ENCODE data around the gene MARS1. TPM values are rescaled to one million over a fixed set of nuclear protein-coding genes. Genes with fewer than 3 reads are reported as not detected.
"Not testable (repeated sequence)": the region's sequence is repeated elsewhere in the genome, so short reads cannot be mapped to it uniquely, and the experiment has no call there.

MARS1 gene
- total RNA-seq, 1 donor = 81.3 TPM

DNA sequence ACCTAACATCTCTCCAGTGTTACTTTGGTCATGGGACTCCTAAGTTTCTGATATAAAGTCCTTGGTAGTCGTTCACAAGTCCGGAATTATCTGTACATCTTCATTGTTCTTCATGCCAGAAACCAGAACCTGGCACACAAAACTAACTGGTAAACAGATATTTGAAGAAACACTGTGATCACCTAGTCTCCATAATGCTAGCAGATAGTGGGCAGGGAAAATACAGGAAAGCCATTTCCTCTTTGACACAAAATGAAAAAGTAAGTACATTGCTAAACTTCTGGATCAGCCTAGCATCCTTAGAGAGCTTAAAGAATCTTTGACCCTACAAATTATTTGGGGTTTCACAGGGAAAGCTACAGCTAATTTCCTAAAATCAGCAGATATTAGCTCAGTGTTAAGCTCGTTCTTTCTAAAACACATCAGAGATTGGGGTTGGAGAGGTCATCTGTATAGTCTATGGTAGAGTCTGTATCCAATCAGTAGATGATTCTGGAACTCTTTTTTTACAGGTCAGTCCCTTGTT lies 27.6 kb downstream of the MARS1 start:
- DNase-seq (ENCODE audit: low read depth in 2 of 3, low spot score in 2 of 3) = no peak

DNA sequence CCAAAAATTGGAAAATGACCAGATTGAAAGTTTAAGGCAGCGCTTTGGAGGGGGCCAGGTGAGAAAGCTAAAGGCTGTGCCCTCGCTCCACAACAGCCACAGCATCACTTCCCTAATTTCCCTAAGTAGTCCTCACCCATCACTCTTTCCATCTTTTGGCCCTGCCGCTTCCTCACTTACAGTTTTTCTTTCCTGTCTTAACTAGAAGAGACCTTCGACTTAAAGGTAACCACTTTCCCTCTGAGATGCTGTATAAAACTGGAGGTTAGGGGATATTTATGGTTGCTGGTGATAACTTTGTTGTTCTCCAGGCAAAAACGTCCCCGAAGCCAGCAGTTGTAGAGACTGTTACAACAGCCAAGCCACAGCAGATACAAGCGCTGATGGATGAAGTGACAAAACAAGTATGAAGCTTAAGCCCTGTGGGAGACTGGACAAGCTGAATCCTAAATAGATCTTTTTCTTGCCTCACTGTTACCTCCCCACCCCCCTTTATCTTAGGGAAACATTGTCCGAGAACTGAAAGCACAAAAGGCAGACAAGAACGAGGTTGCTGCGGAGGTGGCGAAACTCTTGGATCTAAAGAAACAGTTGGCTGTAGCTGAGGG lies 28.2 kb downstream of the MARS1 start:
- DNase-seq (ENCODE audit: low read depth in 2 of 3, low spot score in 2 of 3) = no peak

DNA sequence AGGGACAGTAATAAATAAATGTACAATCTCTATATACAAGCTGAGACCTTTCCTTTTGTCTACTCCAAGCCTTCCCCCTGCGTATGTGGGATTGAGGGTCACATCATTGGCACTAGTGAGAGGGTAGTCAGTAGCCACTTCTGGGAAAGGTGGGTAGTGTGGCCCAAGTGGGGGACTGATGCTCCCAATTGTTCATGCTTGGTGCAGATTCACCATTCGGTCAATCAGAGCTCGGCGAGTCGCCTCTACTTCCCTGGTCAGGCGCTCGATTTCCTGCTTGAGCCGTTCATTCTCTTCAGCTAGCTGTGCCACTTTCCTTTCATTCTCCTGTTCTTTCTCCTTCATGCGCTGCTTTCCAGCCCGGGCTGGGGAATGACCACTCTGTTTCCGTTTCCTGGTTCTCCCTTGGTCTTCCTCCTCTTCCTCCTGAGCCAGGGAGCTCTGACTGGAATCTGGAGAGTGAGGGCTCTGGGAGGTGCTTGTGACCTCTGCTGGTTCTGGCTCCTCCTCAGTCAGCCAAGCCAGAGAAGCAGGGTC lies 28.8 kb downstream of the MARS1 start:
- no peak for DNase-seq (ENCODE audit: low read depth in 2 of 3, low spot score in 2 of 3)

DNA sequence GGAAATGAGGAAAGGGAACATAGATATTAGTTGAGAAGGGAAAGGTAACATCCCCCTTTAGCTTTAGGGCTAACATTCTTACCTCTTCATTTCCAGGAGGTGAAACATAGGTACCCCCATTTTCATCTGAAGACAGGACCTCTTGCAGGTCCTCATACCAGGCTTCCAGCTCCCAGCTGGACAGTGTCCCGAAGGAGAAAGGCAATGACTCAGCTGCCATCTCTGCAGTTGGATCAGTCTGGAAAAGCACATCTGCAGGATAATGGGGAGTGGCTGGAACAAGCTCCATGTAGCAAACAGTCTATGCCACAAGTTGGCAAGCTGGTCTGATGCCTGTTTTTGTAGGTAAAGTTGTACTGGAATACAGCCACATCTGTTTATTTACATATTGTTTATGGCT lies 29.3 kb downstream of the MARS1 start:
- no peak for DNase-seq (ENCODE audit: low read depth in 2 of 3, low spot score in 2 of 3)

DNA sequence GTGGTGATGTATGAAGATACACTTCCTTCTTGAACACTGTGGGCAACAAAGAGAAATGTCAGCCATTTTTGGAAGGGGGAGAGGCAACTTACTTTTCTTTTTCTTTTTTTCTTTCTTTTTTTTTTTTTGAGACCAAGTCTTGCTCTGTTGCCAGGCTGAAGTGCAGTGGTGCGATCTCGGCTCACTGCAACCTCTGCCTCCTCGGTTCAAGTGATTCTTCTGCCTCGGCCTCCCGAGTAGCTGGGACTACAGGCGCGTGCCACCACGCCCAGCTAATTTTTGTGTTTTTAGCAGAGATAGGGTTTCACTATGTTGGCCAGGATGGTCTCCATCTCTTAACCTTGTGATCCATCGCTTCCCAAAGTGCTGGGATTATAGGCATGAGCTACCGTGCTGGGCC lies 29.9 kb downstream of the MARS1 start:
- not testable (repeated sequence) for DNase-seq (ENCODE audit: low read depth in 2 of 3, low spot score in 2 of 3)

DNA sequence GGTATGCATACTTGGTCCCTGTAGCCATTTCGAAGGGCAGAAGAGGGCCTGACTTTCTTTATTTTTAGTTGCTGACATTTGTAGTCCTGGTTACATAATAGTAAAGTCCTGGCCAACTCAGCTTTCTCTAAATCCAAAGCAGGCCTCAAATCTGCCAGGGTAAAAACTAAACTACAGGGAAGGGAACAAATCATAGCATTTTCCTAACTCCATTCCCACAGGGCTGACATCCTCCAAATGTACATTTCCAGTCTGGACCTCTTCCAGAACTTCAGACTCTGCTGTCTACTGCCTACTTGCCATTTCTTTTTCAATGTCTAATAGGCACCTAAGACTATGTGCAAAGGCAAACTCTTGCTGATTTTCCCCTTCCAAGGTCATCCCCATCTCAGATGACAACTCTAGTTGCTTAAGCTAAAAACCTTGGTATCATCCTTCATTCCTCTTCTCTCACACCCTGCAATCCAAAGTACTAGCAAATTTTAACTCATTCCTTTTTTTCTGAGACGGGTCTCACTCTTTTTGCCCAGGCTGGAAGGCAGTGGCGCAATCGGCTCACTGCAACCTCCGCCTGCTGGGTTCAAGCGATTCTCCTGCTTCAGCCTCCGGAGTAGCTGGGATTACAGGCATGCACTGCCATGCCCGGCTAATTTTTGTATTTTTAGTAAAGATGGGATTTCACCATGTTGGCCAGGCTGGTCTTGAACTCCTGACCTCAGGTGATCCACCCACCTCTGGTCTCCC lies 30.5 kb downstream of the MARS1 start:
- no peak for DNase-seq (ENCODE audit: low read depth in 2 of 3, low spot score in 2 of 3)

DNA sequence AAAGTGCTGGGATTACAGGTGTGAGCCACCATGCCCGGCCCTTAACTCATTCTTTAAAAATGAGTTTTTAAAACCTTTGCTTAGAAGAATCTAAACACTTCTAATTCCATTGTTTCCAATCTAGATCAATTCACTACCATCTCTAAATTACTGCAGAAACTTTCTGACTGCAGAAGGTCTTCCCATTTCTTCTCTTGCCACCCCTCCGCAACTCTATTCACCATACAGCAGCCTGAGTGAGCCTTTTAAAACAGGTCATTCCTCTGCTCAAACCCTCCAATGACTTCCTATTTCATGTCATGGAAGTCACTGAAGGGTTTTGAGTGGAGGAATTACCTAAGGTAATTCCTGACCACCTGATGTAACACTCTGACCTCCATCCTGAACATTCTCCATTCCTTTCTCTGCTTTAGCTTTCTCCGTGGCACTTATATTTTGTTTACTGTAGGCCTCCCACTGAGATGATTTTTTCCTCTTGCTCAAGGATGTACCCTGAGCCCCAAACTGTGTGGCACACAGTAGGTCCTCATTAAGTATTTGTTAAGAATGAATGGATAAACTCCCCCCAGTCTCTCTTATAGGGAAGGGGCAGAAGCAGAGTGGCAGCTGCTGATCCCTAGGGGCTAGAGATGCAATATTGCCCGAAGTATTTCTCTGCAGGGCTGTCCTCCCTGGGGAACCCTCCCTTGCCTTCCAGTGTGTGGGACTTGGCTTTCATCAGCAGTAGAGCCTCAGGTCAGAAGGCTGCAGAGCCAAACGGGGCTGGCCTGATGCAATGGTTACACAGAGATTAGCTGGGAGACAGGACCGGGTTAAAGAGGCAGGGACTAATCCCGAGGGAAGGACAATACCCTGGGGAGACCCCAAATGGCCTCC lies 31.3 kb downstream of the MARS1 start:
- DNase-seq (ENCODE audit: low read depth in 2 of 3, low spot score in 2 of 3) = no peak

DNA sequence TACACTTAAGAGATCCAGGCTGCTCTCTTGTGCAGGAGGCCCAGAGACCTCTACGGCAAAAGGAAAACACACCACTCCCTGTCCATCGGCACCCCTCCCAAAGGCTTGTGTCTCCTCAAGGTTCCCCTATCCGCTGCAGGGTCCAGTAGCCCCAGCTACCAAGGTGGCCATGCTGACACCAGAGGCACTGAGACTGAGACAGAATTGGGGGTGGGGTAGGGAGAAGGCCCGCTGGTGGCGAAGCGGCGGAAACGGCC lies 31.9 kb downstream of the MARS1 start:
- DNase-seq (ENCODE audit: low read depth in 2 of 3, low spot score in 2 of 3) = peak in 1 of 3 donors; percentile 27

DNA sequence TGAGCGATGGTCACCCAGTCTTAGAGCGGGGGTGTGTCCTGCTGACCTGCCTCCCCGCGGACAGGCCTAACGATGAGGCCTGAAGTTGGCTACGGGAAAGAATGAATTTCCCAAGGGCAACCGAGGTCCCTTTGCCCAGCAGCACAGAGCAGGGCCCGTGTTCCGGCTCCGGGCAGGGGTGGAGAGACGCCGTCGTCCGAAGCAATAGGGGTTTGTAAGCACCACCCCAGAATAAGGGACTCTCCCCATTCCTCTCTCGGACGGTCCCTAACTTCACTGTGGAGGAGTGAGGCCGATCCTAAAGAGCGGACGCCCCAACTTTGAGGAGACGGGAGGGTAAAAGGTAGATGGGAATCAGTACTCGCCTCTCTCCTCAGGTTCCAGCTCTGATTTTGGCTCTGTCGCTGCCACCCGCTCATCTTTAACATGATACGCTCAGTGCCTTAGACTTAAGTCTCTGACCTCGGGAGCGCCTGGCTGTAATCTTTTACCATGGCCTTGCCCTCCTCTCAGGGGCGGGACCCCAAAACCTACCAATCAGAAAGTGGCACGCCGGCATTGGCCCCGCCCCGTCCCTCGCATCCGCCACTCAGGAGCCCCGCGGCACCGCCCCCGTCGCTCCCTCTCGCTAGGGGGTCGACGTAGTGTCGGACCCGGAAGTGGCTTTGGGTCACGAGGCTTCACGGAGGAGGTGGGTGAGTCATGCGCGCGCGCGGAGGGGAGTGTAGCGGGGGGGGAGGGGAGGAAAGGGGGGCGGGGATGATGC lies 32.4 kb downstream of the MARS1 start, which contains the start of gene DDIT3:
Gene DDIT3 (minus strand): TSS at position 462 of the 766 bp plus-strand sequence. CDS start 3,108 bp downstream, outside the sequence.
- peak; percentile 96 to 100 (median 99) for DNase-seq (ENCODE audit: low read depth in 2 of 3, low spot score in 2 of 3)

DNA sequence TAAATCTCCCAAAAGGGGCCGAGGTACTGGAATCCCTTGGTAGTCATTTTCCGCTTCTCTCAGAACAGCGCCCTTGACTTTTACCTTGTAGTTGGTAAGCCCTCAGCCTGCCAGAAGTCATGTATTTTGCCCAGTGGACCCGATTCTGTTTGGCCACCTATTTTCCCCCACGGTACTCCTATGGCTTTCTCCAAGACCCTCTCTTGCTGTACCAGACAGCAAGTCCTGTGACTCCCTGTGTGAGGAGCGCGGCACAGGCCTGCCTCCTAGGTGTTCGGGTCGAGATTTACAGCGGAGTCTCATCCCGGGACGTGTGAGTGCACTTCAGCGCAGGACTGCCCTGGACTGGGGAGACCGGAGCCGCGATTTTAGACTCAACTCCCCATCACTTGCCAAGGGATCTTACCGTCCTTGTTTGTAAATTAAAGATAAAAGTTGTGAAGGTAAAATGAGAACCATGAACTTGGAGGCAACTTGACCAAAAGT lies 33.7 kb downstream of the MARS1 start:
- DNase-seq (ENCODE audit: low read depth in 2 of 3, low spot score in 2 of 3) = peak in 1 of 3 donors; percentile 33

DNA sequence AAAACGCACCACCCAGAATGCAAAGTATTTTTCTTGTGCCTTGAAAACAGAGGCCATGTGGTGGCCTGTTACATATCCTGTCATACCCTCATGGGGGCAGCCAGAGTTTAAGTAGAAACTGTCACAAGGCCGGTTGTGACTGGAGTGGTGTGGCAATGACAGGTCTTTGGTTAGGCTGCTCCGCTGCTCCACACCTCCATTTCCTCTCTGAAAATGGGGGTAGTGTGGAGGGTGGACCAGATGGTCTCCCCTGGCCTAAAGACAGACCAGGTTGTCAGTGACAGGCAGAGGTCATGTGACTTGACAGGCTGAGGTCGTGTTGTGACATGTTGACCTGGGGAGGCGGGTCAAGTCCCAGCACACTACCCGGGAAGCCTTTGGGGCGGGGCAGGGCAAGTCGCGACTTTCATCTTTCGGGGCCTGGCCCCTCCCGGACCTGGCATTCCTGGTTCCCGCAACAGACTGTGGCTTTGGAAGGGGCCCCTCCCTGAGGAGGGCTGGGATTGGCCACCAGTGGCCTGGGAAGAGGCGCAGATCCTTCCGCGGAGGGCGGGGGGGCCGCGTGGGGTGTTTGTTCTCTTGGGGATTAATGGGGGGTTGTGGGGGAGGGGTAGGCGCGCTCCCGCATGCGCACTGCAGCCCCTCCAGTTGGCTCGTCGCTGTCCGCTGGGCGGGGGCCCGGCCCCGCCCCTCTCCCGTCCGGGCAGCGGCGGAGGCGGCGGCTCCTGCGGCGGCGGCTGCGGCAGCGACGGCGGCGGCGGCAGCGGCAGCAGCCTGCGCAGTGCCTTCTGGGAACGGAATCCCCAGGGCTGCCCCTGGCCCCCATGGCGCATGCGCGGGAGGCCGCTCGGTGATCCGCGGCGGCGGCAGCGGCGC lies 34.4 kb downstream of the MARS1 start, which contains the start of gene MBD6:
Gene MBD6 (plus strand): TSS at position 814 of the 876 bp plus-strand sequence. CDS start 1,480 bp downstream, outside the sequence.
- peak; percentile 84 to 93 (median 92) for DNase-seq (ENCODE audit: low read depth in 2 of 3, low spot score in 2 of 3)

DNA sequence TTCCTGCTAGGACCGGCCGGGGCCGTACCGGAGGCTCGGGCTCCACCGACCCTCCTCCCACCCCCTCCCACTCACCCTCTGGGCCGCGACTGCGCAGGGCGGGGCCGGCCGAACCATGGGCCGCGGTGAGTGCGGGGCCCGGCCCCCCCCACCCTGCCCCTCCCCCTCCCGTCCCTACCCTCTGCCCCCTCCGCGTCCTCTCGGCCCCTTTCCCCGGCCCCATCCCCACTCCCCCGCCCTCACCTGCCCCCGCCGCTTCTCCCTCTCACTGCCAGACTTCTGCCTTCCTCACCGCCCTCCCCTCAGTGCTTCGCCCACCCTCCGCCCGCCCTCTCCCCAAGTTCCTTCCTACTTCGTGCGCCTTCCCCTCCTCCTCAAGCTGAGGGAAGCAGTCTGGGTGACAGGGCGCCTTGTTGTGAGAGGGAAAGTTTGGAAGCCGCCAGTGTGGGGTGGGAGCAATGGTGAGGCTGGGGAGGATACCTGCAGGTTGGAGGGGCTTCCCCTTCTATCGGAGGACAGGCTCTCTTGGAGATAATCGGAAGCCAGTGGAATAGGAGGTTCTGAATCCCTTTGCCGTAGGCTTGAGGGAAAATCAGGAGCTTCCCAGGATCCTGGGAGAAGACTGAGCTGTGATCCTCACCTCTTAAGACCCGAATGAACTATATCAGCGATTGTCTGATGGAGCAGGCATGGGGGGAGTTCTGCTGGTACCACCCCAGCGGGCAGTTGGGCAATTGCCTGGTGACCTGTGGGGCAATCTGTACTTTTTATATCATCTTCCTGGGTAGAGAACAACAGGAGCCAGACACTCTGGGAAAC lies 35.2 kb downstream of the MARS1 start:
- DNase-seq (ENCODE audit: low read depth in 2 of 3, low spot score in 2 of 3) = peak in 2 of 3 donors; percentile 89 to 91

DNA sequence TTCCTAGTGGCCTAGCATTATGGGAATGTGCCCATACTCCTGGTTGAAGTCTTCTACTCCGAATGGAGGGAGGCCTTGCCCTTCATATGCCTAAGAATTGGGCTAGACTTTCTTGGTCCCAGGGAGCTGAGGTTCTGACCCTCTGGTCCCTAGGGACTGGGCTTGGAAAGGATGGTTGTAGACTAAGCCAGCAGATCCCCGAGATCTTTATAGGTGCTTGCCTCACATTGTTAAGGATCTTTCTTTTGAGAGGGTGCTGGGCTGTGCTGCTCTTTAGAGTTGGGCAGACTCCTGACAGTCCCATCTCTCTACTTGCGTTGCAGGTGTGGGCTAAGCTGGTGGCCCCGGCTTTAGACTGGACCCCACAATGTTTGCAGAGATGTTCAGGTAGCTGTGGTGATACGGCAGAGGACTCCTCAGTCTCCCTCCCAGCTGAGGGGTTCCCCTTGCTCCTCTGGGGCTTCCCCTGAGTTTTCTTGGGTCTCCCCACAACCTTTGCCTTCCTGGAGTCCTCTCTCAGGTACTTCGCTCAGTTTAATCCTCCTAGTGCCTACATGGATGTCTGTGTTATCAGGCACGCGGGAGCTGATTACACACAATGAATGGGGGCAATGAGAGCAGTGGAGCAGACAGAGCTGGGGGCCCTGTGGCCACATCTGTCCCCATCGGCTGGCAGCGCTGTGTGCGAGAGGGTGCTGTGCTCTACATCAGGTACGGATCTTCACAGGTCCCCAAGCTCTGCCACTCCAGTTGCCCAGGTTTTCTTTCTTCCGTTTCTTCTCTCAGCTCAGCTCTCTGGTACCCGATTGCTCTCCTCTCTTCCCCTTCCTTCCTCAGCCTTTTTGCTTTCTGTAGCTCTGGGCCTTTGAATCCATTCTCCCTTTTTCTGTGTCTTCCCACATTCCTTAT lies 36.1 kb downstream of the MARS1 start:
- no peak for DNase-seq (ENCODE audit: low read depth in 2 of 3, low spot score in 2 of 3)

DNA sequence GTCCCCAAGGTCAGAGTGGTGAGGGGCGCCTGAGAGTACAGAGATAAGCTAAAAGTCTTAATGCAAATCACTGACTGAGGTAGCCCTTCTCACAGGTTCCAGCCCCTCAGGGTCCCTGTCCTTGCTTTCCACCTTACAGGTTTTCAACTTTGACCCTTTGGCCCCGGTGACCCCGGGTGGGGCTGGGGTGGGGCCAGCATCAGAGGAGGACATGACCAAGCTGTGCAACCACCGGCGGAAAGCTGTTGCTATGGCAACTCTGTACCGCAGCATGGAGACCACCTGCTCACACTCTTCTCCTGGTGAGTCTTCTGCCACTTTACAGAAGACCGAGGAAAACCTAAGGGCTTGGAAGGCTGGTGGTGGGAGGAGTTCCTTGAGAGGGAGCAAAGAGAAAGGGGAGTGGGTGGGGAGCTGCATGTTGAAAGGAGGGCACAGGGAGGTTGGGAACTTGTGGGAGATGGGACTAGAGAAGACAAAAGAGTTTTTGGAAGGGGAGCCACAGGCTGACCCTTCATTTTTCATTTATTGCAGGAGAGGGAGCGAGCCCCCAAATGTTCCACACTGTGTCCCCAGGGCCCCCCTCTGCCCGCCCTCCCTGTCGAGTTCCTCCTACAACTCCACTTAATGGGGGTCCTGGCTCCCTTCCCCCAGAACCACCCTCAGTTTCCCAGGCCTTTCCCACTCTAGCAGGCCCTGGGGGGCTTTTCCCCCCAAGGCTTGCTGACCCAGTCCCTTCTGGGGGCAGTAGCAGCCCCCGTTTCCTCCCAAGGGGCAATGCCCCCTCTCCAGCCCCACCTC lies 37.1 kb downstream of the MARS1 start:
- DNase-seq (ENCODE audit: low read depth in 2 of 3, low spot score in 2 of 3) = no peak

DNA sequence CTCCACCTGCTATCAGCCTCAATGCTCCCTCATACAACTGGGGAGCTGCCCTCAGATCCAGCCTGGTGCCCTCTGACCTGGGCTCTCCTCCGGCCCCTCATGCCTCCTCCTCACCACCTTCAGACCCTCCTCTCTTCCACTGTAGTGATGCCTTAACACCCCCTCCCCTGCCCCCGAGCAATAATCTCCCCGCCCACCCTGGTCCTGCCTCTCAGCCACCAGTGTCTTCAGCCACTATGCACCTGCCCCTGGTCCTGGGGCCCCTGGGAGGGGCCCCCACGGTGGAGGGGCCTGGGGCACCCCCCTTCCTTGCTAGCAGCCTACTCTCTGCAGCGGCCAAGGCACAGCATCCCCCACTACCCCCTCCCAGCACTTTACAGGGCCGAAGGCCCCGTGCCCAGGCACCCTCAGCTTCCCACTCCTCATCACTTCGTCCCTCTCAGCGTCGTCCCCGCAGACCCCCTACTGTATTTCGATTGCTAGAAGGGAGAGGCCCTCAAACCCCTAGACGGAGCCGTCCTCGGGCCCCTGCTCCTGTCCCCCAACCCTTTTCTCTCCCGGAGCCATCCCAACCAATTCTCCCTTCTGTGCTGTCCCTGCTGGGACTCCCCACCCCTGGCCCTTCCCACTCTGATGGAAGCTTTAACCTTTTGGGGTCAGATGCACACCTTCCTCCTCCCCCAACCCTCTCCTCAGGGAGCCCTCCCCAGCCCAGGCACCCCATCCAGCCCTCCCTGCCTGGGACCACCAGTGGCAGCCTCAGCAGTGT lies 37.9 kb downstream of the MARS1 start:
- DNase-seq (ENCODE audit: low read depth in 2 of 3, low spot score in 2 of 3) = no peak
